ENCODE results near the gene CCN6.

DNA sequence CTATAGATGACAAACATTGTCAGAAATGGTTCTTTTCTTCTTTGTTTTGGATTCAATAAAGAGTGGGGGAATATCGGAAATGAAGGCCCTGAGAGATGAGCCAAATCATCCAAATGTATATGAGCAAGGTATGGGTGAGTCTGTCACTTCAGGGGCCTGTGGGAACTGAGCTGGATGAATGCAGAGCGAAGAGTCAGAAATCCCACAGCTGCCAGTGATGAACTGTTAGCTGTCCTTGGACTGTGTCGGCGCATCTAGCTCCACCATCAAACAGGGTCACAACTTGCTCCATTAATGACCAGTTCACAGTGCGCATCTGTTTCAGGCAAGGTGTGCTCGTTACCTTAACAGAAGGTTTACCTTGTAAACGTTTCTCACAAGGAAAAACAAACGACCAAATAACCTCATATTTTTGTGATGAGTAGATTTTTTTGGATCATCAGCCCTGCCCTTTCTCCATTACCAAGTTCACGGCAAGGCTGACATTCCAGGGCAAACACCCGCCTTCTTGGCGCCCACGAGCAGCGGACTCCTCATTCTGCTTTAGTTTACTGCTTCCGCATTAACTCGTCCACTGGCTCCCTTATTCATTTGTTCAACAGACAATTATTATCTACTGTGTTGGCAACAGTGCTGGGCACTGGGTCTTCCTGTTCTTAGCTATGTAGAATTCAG is 15.0 kb upstream of the CCN6 start:
- TF ChIP-seq SETDB1 (IDR thresholded peaks at IDR 0.05; ENCODE audit: insufficient read length, low read length), result no peak
- TF ChIP-seq ZBTB10 (tag by site-specific recombination; IDR thresholded peaks at IDR 0.05), result no peak
- no peak for TF ChIP-seq ZNF311 (tag by site-specific recombination; IDR thresholded peaks at IDR 0.05; ENCODE audit: borderline replicate concordance)
- TF ChIP-seq ZNF248 (tag by site-specific recombination; IDR thresholded peaks at IDR 0.05), result no peak
- TF ChIP-seq, protein P1, sequence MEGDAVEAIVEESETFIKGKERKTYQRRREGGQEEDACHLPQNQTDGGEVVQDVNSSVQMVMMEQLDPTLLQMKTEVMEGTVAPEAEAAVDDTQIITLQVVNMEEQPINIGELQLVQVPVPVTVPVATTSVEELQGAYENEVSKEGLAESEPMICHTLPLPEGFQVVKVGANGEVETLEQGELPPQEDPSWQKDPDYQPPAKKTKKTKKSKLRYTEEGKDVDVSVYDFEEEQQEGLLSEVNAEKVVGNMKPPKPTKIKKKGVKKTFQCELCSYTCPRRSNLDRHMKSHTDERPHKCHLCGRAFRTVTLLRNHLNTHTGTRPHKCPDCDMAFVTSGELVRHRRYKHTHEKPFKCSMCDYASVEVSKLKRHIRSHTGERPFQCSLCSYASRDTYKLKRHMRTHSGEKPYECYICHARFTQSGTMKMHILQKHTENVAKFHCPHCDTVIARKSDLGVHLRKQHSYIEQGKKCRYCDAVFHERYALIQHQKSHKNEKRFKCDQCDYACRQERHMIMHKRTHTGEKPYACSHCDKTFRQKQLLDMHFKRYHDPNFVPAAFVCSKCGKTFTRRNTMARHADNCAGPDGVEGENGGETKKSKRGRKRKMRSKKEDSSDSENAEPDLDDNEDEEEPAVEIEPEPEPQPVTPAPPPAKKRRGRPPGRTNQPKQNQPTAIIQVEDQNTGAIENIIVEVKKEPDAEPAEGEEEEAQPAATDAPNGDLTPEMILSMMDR (tag by site-specific recombination; IDR thresholded peaks at IDR 0.05), result no peak
- no peak for TF ChIP-seq ZNF623 (tag by site-specific recombination; IDR thresholded peaks at IDR 0.05)
- no peak for TF ChIP-seq ZNF548 (tag by site-specific recombination; IDR thresholded peaks at IDR 0.05)
- TF ChIP-seq PRDM1 (tag by site-specific recombination; IDR thresholded peaks at IDR 0.05), result no peak
- TF ChIP-seq YY1 (tag by site-specific recombination; IDR thresholded peaks at IDR 0.05), result no peak
- TF ChIP-seq ZNF394 (tag by site-specific recombination; IDR thresholded peaks at IDR 0.05; ENCODE audit: borderline replicate concordance), result no peak
- TF ChIP-seq ZNF423 (tag by site-specific recombination; IDR thresholded peaks at IDR 0.05), result no peak
- TF ChIP-seq ZNF660 (tag by site-specific recombination; IDR thresholded peaks at IDR 0.05), result no peak

Measured in HEK293 (cell line).